Astrocyte of the spinal cord (primary cell): Measurements from ENCODE around the gene SS18L1.

Source experiments
- DNase-seq: peaks from one replicate; pipeline ENCODE4 v3.0.0; 2011; ENCODE audit warnings: low read depth, low spot score
- H3K4me3 ChIP-seq: 2 replicates; pipeline ENCODE4 v1.5.1; 2011; ENCODE audit warnings: low read depth, mild to moderate bottlenecking, low read length, moderate library complexity
- in situ Hi-C: cut with HindIII; loops from 2 replicates; pipeline ENCODE4 v1.10.0; 2017; ENCODE audit warnings: low sequenced_read_pairs
- TF ChIP-seq, protein P1 (sequence below): IDR thresholded peaks from 2 replicates; pipeline ENCODE4 v1.5.1; 2012; ENCODE audit warnings: low read depth, mild to moderate bottlenecking, low read length, inconsistent platforms

The SS18L1 gene

DNA sequence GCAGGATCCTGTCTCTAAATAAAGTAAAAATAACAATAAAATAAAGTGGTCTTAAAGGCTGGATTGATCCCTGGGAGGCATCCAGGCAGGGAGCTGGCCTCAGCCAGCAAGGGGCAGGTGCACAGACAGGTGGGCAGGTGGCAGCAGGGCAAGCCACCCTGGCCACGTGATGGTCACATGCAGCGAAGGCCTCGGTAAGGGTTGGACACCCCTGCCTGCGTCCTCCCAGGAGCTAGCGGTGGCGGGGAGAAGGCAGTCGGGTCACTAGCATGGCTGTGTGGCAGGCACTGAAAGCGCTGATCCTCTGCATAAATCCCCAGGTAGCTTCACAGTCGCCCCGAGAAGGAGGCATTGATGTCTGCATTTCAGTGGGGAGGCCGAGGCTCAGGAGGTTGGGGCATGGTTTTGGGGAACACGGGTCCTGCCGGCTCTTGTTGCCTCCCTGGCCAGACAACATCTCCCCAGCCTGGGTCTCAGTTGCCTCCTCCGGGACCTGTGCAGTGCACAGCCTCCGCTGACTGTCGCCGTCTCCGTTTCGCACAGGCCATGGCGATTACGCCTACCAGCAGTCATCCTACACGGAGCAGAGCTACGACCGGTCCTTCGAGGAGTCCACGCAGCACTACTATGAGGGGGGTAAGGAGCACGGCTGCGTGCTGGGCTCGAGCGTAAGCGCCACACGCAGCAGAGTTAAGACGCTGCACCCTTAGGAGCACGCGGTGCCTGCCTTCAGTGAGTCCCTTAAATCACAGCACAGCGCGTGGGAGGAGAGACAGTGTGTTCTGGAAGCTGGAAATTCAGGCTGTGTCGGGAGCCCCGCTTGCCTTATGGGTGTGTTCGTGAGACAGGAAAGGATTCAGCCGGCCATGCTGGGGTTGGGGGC, 21.6 kb downstream of the SS18L1 start:
- no peak for DNase-seq
- TF ChIP-seq, protein P1, sequence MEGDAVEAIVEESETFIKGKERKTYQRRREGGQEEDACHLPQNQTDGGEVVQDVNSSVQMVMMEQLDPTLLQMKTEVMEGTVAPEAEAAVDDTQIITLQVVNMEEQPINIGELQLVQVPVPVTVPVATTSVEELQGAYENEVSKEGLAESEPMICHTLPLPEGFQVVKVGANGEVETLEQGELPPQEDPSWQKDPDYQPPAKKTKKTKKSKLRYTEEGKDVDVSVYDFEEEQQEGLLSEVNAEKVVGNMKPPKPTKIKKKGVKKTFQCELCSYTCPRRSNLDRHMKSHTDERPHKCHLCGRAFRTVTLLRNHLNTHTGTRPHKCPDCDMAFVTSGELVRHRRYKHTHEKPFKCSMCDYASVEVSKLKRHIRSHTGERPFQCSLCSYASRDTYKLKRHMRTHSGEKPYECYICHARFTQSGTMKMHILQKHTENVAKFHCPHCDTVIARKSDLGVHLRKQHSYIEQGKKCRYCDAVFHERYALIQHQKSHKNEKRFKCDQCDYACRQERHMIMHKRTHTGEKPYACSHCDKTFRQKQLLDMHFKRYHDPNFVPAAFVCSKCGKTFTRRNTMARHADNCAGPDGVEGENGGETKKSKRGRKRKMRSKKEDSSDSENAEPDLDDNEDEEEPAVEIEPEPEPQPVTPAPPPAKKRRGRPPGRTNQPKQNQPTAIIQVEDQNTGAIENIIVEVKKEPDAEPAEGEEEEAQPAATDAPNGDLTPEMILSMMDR = no peak
- in situ Hi-C loops = no loop called here
- no peak overlapping the region for H3K4me3 ChIP-seq

DNA sequence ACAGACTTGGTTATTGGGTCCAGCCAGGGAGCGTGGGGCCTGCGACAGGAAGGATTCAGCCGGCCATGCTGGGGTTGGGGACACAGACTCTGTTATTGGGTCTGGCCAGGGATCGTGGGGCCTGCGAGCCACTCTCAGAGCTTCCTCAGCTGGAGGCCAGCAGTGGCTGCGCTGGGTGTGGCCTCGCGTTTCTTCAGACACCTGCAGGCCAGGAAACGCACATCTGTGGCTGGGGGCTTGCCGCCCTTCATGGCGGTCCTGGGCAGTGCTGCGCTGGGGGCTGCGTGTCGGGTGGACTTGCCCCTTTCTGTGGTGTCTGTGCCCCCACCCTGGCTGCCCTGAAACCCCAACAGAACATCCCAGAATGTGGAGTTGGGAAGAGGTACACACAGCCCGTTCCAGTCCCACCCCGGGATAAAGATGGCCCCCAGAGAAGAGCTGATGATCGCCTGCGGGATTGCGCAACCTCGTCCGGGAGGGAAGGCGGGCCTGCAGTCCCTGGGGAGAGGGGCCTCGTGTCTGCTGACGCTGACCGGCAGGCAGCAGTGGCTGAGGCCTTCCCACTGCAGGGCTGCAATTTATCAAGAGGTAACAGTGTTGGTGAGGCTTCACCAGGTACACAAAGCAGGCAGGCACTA, 22.3 kb downstream of the SS18L1 start:
- TF ChIP-seq, protein P1 = no peak
- no peak for DNase-seq
- no peak overlapping the region for H3K4me3 ChIP-seq
- in situ Hi-C loops = no loop called here

DNA sequence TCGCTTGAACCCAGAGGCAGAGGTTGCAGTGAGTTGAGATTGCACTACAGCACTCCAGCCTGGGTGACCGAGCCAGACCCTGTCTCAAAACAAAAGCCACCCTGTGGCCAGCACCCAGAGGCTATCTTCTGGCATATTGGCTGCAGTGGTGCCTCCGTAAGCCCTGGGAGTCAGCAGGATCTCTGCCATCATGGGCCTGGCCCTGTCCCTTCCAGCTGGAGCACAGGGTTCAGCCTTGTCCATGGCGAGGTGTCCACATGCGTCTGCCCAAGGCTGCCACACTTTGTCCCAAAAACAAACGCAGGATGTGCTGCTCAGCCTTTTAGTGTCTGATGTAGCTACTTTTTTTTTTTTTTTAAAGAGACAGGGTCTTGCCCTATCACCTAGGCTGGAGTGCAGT, 23.9 kb downstream of the SS18L1 start:
- TF ChIP-seq, protein P1 = no peak
- DNase-seq = no peak
- in situ Hi-C loops = no loop called here

DNA sequence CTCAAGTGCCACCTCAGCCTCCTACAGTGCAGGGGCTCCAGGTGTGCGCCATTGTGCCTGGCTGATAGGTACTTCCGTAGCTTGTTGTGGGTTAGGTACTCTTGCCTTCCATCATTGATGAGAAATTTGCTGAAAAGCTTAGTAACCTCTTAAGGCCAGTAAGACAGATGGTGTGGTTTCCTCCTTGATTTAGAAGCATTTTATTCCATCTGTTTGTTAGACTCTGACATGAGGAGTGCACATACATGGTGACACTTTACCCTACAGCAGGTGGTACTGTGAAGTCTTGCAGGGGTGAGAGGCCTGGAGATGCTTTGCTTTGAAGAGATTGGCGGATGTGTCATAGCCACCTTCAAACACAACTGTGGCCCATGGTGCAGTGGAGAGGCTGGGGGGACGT, 24.5 kb downstream of the SS18L1 start:
- in situ Hi-C loops = no loop called here
- H3K4me3 ChIP-seq = no peak overlapping the region

More for the DNA sequence above, 23.9 kb downstream of the SS18L1 start:
- no peak overlapping the region for H3K4me3 ChIP-seq

DNA sequence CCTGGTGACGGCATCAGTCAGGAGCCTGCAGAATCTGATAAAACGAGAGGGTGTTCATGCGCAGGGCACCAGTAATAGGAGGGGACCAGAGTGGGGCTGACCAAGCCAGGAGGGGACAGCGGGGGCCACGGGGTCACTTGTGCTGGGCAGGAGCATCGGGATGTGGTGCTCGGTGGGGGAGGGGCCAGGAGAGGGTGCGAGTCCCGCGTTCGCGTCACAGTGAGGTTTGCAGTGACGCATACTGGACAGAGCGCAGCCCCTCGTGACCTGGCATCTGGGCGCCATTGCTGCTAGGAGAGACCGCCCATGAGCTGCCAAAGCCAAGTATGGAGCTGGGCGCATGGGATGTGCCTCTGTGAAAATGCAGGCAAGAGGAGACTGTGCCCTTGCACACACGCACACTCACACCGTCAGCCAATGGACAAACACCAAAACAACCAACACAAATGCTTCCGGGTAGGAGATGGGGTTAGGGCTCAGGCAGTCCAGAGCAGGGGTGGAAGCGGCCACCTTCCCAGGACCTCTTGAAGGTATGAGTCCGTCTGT, 25.4 kb downstream of the SS18L1 start:
- no peak overlapping the region for H3K4me3 ChIP-seq
- DNase-seq = no peak
- in situ Hi-C loops = no loop called here
- TF ChIP-seq, protein P1 = no peak

More for the DNA sequence above, 24.5 kb downstream of the SS18L1 start:
- DNase-seq = no peak
- TF ChIP-seq, protein P1 = no peak

DNA sequence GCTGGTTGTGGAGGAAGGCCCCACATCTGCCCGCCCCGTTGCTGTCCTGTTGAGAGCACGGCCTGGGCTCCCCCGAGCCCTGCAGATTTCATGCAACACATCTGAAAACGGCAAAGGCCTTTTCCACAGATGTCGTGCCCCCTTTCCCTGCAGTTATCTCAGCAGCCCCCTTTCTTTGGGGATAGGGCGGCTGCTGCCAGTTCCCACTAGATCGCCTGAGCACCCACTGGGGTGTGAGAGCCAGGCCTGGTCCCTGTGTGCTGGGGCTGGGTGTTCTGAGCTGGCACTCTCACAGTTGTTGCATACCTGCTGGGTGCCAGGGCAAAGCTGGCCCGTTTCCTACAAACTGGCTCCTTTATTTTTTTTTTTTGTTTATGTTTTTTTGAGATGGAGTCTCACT, 27.0 kb downstream of the SS18L1 start:
- no peak for DNase-seq
- in situ Hi-C loops = no loop called here
- TF ChIP-seq, protein P1 = no peak
- no peak overlapping the region for H3K4me3 ChIP-seq
